Testis (tissue), 2 donors: ENCODE measurements around the gene IFNAR2.

Source experiments
- POLR2A ChIP-seq: fragments of 450-650 bp; IDR thresholded peaks from one replicate; pipeline ENCODE4 v1.6.1; 2017; ENCODE audit warnings: antibody characterized with exemption, mild to moderate bottlenecking, moderate library complexity
- TF ChIP-seq, protein P1 (sequence below), 3 experiments: fragments of 450-650 bp in 2 of 3; fragments of 200-600 bp in 1 of 3; sonication (generic) in 1 of 3; IDR thresholded peaks; one replicate each; pipeline ENCODE4 v1.5.1; 2016 to 2019; ENCODE audit warnings: antibody characterized with exemption in 3 of 3, mild to moderate bottlenecking in 2 of 3, moderate library complexity in 1 of 3

GRCh38 chr21:33246506-33246905, 16.8 kb downstream of the IFNAR2 start:
- TF ChIP-seq, protein P1, sequence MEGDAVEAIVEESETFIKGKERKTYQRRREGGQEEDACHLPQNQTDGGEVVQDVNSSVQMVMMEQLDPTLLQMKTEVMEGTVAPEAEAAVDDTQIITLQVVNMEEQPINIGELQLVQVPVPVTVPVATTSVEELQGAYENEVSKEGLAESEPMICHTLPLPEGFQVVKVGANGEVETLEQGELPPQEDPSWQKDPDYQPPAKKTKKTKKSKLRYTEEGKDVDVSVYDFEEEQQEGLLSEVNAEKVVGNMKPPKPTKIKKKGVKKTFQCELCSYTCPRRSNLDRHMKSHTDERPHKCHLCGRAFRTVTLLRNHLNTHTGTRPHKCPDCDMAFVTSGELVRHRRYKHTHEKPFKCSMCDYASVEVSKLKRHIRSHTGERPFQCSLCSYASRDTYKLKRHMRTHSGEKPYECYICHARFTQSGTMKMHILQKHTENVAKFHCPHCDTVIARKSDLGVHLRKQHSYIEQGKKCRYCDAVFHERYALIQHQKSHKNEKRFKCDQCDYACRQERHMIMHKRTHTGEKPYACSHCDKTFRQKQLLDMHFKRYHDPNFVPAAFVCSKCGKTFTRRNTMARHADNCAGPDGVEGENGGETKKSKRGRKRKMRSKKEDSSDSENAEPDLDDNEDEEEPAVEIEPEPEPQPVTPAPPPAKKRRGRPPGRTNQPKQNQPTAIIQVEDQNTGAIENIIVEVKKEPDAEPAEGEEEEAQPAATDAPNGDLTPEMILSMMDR (IDR thresholded peaks at IDR 0.05), result no peak
- no peak for TF ChIP-seq POLR2A
